H1 (cell line): ENCODE measurements around the gene LSM14B. TPM values are rescaled to one million over a fixed set of nuclear protein-coding genes. Genes with fewer than 3 reads are reported as not detected.

Experiments used
- EP300 ChIP-seq, 2 experiments: IDR thresholded peaks; 1 replicate in 1 of 2; 2 replicates in 1 of 2; pipeline ENCODE4 v1.6.1; 2011 to 2012; ENCODE audit warnings: low read depth in 2 of 2, low read length in 2 of 2, mild to moderate bottlenecking in 2 of 2, borderline replicate concordance in 1 of 2, inconsistent platforms in 1 of 2, moderate library complexity in 1 of 2
- polyA plus RNA-seq, 7 experiments: library from polyadenylated mRNA; depleted of rRNA in 3 of 7; stranded (reverse) in 5 of 7; unstranded in 2 of 7; fragments of >200 nt in 5 of 7; fragments of 200-250 nt in 2 of 7; gene quantifications; 1 replicate in 5 of 7; 2 replicates in 1 of 7; 4 replicates in 1 of 7; pipeline versions ENCODE4 v1.2.1 to v1.2.3, GENCODE V29; 2011 to 2013; ENCODE audit warnings: missing spikeins in 2 of 7, mixed read lengths in 2 of 7
- total RNA-seq: library from RNA; stranded (reverse); fragmentation: NEBNext Ultra II Directional; extraction: Animal tissue kit (Norgen Biotek cat#: 25700); gene quantifications from 2 replicates; pipeline ENCODE4 v1.2.1, GENCODE V29; 2021

The LSM14B gene
- total and polyA plus RNA-seq, 2 of the 8 experiments (the other 6 are each of a cell fraction or from before 2014, with no cell fraction given), result 58.3 to 65.6 TPM

DNA sequence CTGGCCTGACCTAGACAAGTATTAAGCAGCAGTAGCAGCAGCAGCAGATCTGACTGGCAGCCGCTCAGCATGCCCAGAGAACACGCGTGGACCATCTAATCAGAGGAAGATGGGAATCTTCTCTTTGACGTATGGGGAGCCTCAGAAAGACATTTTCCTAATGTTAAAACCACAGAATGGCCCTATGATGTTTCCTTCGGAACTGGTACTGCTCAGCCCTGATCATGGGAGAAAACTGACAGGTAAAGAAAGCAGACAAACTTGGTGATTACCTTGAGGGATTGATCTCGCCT lies 14.8 kb downstream of the LSM14B start (continued):
- no peak for TF ChIP-seq EP300 (IDR thresholded peaks at IDR 0.05; ENCODE audit: borderline replicate concordance in 1 of 2, low read depth in 2 of 2, low read length in 2 of 2)
